OCI-LY1 (cell line): ENCODE results near the gene RFX1.

Experiments
- H2AFZ ChIP-seq: fragments of 200-600 bp; sonication (generic), shearing (Covaris generic); 2 replicates; pipeline ENCODE4 v1.6.0; 2014; ENCODE audit warnings: antibody characterized with exemption, mild to moderate bottlenecking, low read length
- H3F3A ChIP-seq: fragments of 200-600 bp; sonication (generic), shearing (Covaris generic); 2 replicates; pipeline ENCODE4 v1.6.0; 2014; ENCODE audit warnings: mild to moderate bottlenecking, antibody characterized with exemption, low read length, moderate library complexity; ENCODE audit not compliant: insufficient read depth
- H3K27ac ChIP-seq: fragments of 200-600 bp; sonication (generic); 2 replicates; pipeline ENCODE4 v1.5.1; 2014; ENCODE audit warnings: low read length, mixed run types, mild to moderate bottlenecking, low read depth; ENCODE audit not compliant: poor library complexity, severe bottlenecking
- H3K27me3 ChIP-seq: fragments of 200-600 bp; sonication (generic); 2 replicates; pipeline ENCODE4 v1.6.0; 2014; ENCODE audit warnings: antibody characterized with exemption, mild to moderate bottlenecking, low read length, moderate library complexity; ENCODE audit not compliant: insufficient read depth
- H3K36me3 ChIP-seq: fragments of 200-600 bp; sonication (generic); 2 replicates; pipeline ENCODE4 v1.6.1; 2014; ENCODE audit warnings: mild to moderate bottlenecking, antibody characterized with exemption, low read length, moderate library complexity, mixed read lengths; ENCODE audit not compliant: insufficient read depth
- H3K4me1 ChIP-seq: fragments of 200-600 bp; sonication (generic); 2 replicates; pipeline ENCODE4 v1.5.1; 2014; ENCODE audit warnings: mild to moderate bottlenecking, low read length, moderate library complexity; ENCODE audit not compliant: insufficient read depth, severe bottlenecking
- H3K4me2 ChIP-seq: fragments of 200-600 bp; sonication (generic), shearing (Covaris generic); 2 replicates; pipeline ENCODE4 v1.6.1; 2014; ENCODE audit warnings: low read length
- H3K4me3 ChIP-seq: fragments of 200-600 bp; sonication (generic); 2 replicates; pipeline ENCODE4 v1.5.1; 2014; ENCODE audit warnings: low read length, low read depth, mild to moderate bottlenecking, mixed read lengths; ENCODE audit not compliant: poor library complexity, severe bottlenecking
- H3K79me2 ChIP-seq: fragments of 200-600 bp; shearing (Covaris generic); 2 replicates; pipeline ENCODE4 v1.6.1; 2016; ENCODE audit warnings: mixed run types, low read length, mixed read lengths; ENCODE audit not compliant: insufficient read depth
- H3K9ac ChIP-seq: fragments of 200-600 bp; sonication (generic), shearing (Covaris generic); 2 replicates; pipeline ENCODE4 v1.6.1; 2014; ENCODE audit warnings: mild to moderate bottlenecking, low read length, mixed read lengths
- H3K9me2 ChIP-seq: fragments of 200-600 bp; sonication (generic), shearing (Covaris generic); 2 replicates; pipeline ENCODE4 v1.6.1; 2014; ENCODE audit warnings: low read depth, mild to moderate bottlenecking, low read length, mixed read lengths
- H3K9me3 ChIP-seq: fragments of 200-600 bp; shearing (Covaris generic); 2 replicates; pipeline ENCODE4 v1.6.1; 2014; ENCODE audit warnings: low read length, mixed read lengths
- H4K20me1 ChIP-seq: fragments of 200-600 bp; sonication (generic), shearing (Covaris generic); 2 replicates; pipeline ENCODE4 v1.6.0; 2016; ENCODE audit warnings: mild to moderate bottlenecking, low read length; ENCODE audit not compliant: insufficient read depth
- EZH2 ChIP-seq: fragments of 200-600 bp; sonication (generic), shearing (Covaris generic); IDR thresholded peaks from 2 replicates; pipeline ENCODE4 v1.8.0; 2017; ENCODE audit warnings: borderline replicate concordance, mixed run types, mild to moderate bottlenecking, antibody characterized with exemption, low read length, moderate library complexity, mixed read lengths
- TF ChIP-seq, protein P1 (sequence below): fragments of 200-600 bp; sonication (generic), shearing (Covaris generic); IDR thresholded peaks from 2 replicates; pipeline ENCODE4 v1.5.1; 2017; ENCODE audit warnings: mild to moderate bottlenecking, antibody characterized with exemption, low read length, moderate library complexity, mixed read lengths

Gene RFX1

DNA sequence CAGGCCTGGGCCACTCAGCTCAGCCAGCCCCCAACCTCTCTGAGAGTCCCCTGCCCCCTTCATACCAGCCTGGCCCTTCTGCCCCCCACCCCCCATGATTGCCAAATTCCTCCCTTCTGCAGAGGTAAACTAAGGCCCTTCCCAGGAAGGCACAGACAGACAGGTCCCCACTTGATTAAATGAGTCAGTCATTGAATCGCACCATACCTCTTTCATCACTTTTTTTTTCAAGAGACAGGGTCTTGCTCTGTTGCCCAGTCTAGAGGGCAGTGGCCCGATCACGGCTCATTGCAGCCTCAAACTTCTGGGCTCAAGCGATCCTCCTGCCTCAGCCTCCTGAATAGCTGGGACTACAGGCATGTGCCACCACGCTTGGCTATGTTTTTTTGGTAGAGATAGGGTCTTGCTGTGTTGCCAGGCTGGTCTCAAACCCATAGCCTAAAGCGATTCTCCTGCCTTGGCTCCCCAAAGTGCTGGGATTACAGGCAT lies 73.9 kb downstream of the RFX1 start:
- H3K27me3 ChIP-seq = no peaks in the 10 kb centered on the region
- peaks cover 22% of the 10 kb centered on the region for H3K36me3 ChIP-seq
- H3F3A ChIP-seq = no peaks in the 10 kb centered on the region
- H3K4me3 ChIP-seq = no peak overlapping the region
- no peaks in the 10 kb centered on the region for H3K79me2 ChIP-seq
- no peaks in the 10 kb centered on the region for H3K9me3 ChIP-seq
- H2AFZ ChIP-seq = no peak overlapping the region
- H3K9me2 ChIP-seq = no peaks in the 10 kb centered on the region
- no peak overlapping the region for H3K9ac ChIP-seq
- no peak overlapping the region for H3K27ac ChIP-seq
- TF ChIP-seq, protein P1, sequence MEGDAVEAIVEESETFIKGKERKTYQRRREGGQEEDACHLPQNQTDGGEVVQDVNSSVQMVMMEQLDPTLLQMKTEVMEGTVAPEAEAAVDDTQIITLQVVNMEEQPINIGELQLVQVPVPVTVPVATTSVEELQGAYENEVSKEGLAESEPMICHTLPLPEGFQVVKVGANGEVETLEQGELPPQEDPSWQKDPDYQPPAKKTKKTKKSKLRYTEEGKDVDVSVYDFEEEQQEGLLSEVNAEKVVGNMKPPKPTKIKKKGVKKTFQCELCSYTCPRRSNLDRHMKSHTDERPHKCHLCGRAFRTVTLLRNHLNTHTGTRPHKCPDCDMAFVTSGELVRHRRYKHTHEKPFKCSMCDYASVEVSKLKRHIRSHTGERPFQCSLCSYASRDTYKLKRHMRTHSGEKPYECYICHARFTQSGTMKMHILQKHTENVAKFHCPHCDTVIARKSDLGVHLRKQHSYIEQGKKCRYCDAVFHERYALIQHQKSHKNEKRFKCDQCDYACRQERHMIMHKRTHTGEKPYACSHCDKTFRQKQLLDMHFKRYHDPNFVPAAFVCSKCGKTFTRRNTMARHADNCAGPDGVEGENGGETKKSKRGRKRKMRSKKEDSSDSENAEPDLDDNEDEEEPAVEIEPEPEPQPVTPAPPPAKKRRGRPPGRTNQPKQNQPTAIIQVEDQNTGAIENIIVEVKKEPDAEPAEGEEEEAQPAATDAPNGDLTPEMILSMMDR = no peak
- TF ChIP-seq EZH2 = no peak
- no peak overlapping the region for H3K4me2 ChIP-seq
- H3K4me1 ChIP-seq = no peaks in the 10 kb centered on the region
- no peaks in the 10 kb centered on the region for H4K20me1 ChIP-seq

DNA sequence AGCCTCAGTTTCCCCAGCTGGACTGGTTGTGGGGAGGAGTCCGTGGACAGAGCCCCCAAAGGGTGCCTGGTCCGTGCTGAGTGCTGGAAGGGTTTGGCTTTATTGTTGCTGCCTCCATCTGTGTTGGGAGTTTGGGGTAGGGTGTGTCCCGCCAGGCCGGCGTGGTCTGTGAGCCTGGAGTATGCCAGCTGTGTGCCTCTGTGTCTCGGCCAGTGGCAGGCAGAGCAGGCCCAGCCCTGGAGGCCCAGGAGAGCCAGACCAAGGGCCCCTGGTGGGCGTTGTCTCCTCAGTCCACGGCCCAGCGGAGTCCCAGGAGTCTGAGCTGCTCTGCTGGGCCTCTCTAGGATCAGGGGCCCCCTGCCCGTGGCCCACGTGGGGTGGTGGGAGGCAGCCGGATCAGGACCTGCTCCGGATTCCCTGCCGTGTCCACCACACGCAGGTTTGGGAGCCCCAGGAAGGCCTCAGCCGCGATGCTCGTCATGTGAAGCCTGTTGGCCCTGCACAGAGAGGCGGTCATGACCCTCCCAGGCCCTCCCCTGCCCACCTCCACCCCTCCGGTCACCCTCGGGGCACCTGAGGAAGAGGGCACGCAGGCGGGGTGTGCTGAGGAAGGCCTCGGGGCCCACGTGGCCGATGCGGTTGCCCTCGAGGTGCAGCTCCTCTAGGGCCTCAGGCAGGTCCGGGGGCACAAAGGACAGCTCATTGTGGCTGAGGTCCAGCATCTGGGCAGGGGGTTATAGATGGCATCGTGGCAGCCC lies 74.5 kb downstream of the RFX1 start:
- Histone ChIP-seq H3K9me3 (no peaks in the 10 kb centered on the region), H3K9me2 (no peaks in the 10 kb centered on the region), H3K79me2 (no peaks in the 10 kb centered on the region), H2AFZ (no peak overlapping the region), H4K20me1 (no peaks in the 10 kb centered on the region), H3K4me1 (no peaks in the 10 kb centered on the region), H3K36me3 (peaks cover 27% of the 10 kb centered on the region), H3K27ac (no peak overlapping the region), H3K4me2 (no peak overlapping the region), H3K4me3 (no peak overlapping the region), H3F3A (no peaks in the 10 kb centered on the region), H3K9ac (no peak overlapping the region), H3K27me3 (no peaks in the 10 kb centered on the region)
- TF ChIP-seq, protein P1 = no peak
- no peak for TF ChIP-seq EZH2

DNA sequence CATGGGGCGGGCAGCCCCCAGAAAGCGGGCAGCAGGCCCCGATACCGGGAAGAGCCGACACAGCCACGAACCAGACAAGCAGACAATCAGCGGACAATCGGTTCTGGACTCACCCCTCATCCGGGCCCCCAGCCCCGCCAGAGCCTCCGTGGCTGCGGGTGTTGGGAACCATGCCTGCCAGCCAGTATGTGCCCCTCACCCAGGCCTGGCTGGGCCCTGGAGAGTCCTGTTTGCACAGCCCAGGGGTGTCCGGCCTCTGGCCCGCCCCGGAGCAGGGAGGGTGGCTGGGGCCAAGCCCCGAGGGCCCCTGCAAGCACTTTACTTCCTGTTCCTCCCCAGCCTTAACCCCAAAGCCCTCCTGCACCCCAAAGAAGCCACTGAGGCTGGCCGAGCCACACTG lies 75.7 kb downstream of the RFX1 start:
- Histone ChIP-seq H2AFZ (no peak overlapping the region), H3K9ac (no peak overlapping the region), H4K20me1 (no peaks in the 10 kb centered on the region), H3F3A (no peaks in the 10 kb centered on the region), H3K27ac (no peak overlapping the region), H3K9me3 (no peaks in the 10 kb centered on the region), H3K4me2 (no peak overlapping the region), H3K4me1 (no peaks in the 10 kb centered on the region), H3K4me3 (no peak overlapping the region), H3K36me3 (peaks cover 33% of the 10 kb centered on the region), H3K79me2 (no peaks in the 10 kb centered on the region), H3K9me2 (no peaks in the 10 kb centered on the region), H3K27me3 (no peaks in the 10 kb centered on the region)
- TF ChIP-seq, protein P1 = no peak
- TF ChIP-seq EZH2 = no peak
